HepG2 (cell line): Measurements from ENCODE around the gene TOM1L2. TPM values are rescaled to one million over a fixed set of nuclear protein-coding genes. Genes with fewer than 3 reads are reported as not detected.

ENCODE experiments used
- ARID4A ChIP-seq: sonication (generic); formaldehyde crosslinking; IDR thresholded peaks from 2 replicates; pipeline ENCODE4 v1.5.0; 2020; ENCODE audit warnings: mild to moderate bottlenecking, missing genetic modification reagents, borderline replicate concordance
- GATAD1 ChIP-seq: IDR thresholded peaks from 2 replicates; pipeline ENCODE4 v1.6.1; 2016; ENCODE audit warnings: missing genetic modification reagents, missing compliant biosample characterization
- GATAD2A ChIP-seq: IDR thresholded peaks from 2 replicates; pipeline ENCODE4 v1.6.1; 2016
- HDAC1 ChIP-seq: sonication (generic); formaldehyde crosslinking; IDR thresholded peaks from 2 replicates; pipeline ENCODE4 v1.5.1; 2020; ENCODE audit warnings: mild to moderate bottlenecking, missing genetic modification reagents
- HOXA5 ChIP-seq: sonication (generic); formaldehyde crosslinking; IDR thresholded peaks from 2 replicates; pipeline ENCODE4 v1.4.0; 2020; ENCODE audit warnings: missing genetic modification reagents
- JUND ChIP-seq: sonication (generic); formaldehyde crosslinking; IDR thresholded peaks from 2 replicates; pipeline ENCODE4 v1.8.0; 2022; ENCODE audit warnings: mild to moderate bottlenecking, missing genetic modification reagents
- NR2F6 ChIP-seq, 2 experiments: IDR thresholded peaks; 2 replicates each; pipeline ENCODE4 v1.6.1; 2016; ENCODE audit warnings: antibody characterized with exemption in 1 of 2, mild to moderate bottlenecking in 1 of 2
- polyA plus RNA-seq, 8 experiments: library from polyadenylated mRNA; depleted of rRNA in 3 of 8; stranded (reverse) in 7 of 8; unstranded in 1 of 8; fragments of >200 nt; fragmentation: Illumina TruSeq in 4 of 8; extraction: Trizol in 4 of 8; gene quantifications; 2 replicates each; pipeline versions ENCODE4 v1.2.1 to v1.2.3, GENCODE V29; 2011 to 2016; ENCODE audit warnings: low read depth in 4 of 8, missing spikeins in 1 of 8, mixed read lengths in 1 of 8; ENCODE audit not compliant: insufficient read depth in 1 of 8
- total RNA-seq, 5 experiments: library from RNA; depleted of rRNA; stranded (reverse); fragments of >200 nt; fragmentation: Illumina TruSeq; extraction: Trizol; gene quantifications; 2 replicates each; pipeline ENCODE4 v1.2.3, GENCODE V29; 2016; ENCODE audit warnings: low read depth in 1 of 5
- TF ChIP-seq, protein P1 (sequence below): sonication (generic); formaldehyde crosslinking; conservative IDR thresholded peaks from 2 replicates; pipeline ENCODE4 v1.4.0; 2020; ENCODE audit warnings: mild to moderate bottlenecking, missing genetic modification reagents, moderate library complexity
- TF ChIP-seq, protein P2 (sequence below): sonication (generic); formaldehyde crosslinking; IDR thresholded peaks from 2 replicates; pipeline ENCODE4 v1.4.0; 2020; ENCODE audit warnings: mild to moderate bottlenecking, missing genetic modification reagents, borderline replicate concordance
- TF ChIP-seq, protein P3 (sequence below): sonication (generic); formaldehyde crosslinking; IDR thresholded peaks from 2 replicates; pipeline ENCODE4 v1.5.0; 2020; ENCODE audit warnings: mild to moderate bottlenecking, missing genetic modification reagents, borderline replicate concordance

The TOM1L2 gene
- total and polyA plus RNA-seq, 2 of the 13 experiments (the other 11 are each of a cell fraction or from before 2014, with no cell fraction given), result 4.7 to 7.4 TPM

GRCh38 chr17:18017958-18018357 is 45.8 kb upstream of the TOM1L2 start (continued):
- TF ChIP-seq GATAD1 (CRISPR knock-in tag) (peak; percentile 15; the same call in 1 of the 2 replicates), GATAD2A (CRISPR knock-in tag) (peak; percentile 77), HDAC1 (CRISPR knock-in tag) (peak; percentile 57), ARID4A (CRISPR knock-in tag) (peak; percentile 6; the same call in 1 of the 2 replicates), HOXA5 (CRISPR knock-in tag) (peak; percentile 10; the same call in 1 of the 2 replicates), NR2F6 (IDR thresholded peaks at IDR 0.05) (peak; percentile 45), NR2F6 (CRISPR knock-in tag; IDR thresholded peaks at IDR 0.05) (no peak; the same call in 1 of the 2 replicates), JUND (CRISPR knock-in tag) (no peak)
- TF ChIP-seq, protein P1, sequence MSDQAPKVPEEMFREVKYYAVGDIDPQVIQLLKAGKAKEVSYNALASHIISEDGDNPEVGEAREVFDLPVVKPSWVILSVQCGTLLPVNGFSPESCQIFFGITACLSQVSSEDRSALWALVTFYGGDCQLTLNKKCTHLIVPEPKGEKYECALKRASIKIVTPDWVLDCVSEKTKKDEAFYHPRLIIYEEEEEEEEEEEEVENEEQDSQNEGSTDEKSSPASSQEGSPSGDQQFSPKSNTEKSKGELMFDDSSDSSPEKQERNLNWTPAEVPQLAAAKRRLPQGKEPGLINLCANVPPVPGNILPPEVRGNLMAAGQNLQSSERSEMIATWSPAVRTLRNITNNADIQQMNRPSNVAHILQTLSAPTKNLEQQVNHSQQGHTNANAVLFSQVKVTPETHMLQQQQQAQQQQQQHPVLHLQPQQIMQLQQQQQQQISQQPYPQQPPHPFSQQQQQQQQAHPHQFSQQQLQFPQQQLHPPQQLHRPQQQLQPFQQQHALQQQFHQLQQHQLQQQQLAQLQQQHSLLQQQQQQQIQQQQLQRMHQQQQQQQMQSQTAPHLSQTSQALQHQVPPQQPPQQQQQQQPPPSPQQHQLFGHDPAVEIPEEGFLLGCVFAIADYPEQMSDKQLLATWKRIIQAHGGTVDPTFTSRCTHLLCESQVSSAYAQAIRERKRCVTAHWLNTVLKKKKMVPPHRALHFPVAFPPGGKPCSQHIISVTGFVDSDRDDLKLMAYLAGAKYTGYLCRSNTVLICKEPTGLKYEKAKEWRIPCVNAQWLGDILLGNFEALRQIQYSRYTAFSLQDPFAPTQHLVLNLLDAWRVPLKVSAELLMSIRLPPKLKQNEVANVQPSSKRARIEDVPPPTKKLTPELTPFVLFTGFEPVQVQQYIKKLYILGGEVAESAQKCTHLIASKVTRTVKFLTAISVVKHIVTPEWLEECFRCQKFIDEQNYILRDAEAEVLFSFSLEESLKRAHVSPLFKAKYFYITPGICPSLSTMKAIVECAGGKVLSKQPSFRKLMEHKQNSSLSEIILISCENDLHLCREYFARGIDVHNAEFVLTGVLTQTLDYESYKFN (CRISPR knock-in tag), result peak; percentile 87
- TF ChIP-seq, protein P2, sequence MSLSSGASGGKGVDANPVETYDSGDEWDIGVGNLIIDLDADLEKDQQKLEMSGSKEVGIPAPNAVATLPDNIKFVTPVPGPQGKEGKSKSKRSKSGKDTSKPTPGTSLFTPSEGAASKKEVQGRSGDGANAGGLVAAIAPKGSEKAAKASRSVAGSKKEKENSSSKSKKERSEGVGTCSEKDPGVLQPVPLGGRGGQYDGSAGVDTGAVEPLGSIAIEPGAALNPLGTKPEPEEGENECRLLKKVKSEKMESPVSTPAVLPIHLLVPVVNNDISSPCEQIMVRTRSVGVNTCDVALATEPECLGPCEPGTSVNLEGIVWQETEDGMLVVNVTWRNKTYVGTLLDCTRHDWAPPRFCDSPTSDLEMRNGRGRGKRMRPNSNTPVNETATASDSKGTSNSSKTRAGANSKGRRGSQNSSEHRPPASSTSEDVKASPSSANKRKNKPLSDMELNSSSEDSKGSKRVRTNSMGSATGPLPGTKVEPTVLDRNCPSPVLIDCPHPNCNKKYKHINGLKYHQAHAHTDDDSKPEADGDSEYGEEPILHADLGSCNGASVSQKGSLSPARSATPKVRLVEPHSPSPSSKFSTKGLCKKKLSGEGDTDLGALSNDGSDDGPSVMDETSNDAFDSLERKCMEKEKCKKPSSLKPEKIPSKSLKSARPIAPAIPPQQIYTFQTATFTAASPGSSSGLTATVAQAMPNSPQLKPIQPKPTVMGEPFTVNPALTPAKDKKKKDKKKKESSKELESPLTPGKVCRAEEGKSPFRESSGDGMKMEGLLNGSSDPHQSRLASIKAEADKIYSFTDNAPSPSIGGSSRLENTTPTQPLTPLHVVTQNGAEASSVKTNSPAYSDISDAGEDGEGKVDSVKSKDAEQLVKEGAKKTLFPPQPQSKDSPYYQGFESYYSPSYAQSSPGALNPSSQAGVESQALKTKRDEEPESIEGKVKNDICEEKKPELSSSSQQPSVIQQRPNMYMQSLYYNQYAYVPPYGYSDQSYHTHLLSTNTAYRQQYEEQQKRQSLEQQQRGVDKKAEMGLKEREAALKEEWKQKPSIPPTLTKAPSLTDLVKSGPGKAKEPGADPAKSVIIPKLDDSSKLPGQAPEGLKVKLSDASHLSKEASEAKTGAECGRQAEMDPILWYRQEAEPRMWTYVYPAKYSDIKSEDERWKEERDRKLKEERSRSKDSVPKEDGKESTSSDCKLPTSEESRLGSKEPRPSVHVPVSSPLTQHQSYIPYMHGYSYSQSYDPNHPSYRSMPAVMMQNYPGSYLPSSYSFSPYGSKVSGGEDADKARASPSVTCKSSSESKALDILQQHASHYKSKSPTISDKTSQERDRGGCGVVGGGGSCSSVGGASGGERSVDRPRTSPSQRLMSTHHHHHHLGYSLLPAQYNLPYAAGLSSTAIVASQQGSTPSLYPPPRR, result 0 out of 2 replicates have a peak, but pooled peaks have one; percentile 33
- TF ChIP-seq, protein P3, sequence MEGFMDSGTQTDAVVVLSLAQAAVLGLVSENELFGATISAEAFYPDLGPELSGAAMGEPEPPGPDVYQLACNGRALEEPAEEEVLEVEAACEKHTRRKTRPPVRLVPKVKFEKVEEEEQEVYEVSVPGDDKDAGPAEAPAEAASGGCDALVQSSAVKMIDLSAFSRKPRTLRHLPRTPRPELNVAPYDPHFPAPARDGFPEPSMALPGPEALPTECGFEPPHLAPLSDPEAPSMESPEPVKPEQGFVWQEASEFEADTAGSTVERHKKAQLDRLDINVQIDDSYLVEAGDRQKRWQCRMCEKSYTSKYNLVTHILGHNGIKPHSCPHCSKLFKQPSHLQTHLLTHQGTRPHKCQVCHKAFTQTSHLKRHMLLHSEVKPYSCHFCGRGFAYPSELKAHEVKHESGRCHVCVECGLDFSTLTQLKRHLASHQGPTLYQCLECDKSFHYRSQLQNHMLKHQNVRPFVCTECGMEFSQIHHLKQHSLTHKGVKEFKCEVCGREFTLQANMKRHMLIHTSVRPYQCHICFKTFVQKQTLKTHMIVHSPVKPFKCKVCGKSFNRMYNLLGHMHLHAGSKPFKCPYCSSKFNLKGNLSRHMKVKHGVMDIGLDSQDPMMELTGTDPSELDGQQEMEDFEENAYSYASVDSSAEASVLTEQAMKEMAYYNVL (CRISPR knock-in tag), result peak; percentile 24; the same call in 1 of the 2 replicates
